ENCODE results near the gene KCNIP1. TPM values are rescaled to one million over a fixed set of nuclear protein-coding genes. Genes with fewer than 3 reads are reported as not detected.

KCNIP1 gene
- total and polyA plus RNA-seq, 2 of the 8 experiments (the other 6 are each of a cell fraction or from before 2014, with no cell fraction given) = 0.52 to 0.83 TPM

DNA sequence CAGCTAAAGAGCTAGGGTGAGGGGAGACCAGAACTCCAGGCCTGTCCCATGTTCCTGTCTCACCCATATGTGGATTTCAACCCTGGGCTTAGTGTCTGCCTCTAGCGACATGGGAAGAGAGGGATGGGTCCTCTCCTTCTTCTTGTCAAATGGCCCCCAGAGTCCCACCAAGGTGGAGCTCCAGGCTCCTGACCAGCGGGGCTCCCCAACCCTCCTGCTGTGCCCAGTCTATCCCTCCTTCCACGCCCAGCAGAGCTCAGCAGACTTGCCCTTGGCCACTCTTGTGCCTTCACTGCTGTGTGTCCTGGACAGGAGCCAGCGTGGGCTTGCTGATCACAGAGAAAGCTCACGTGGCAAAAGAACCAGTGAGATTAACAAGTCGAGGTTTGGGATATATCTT, 156.7 kb downstream of the KCNIP1 start:
- Histone ChIP-seq H4K91ac (replicated peaks; ENCODE audit: insufficient read length, low read length) (no peak overlapping the region), H3K79me2 (ENCODE audit: control insufficient read depth in 1 of 2, insufficient read depth in 2 of 2, low read length in 2 of 2) (no peaks in the 10 kb centered on the region), H3K4me1 (replicated peaks in 1 of 4; ENCODE audit: control insufficient read depth in 3 of 4, insufficient read depth in 4 of 4, low read length in 3 of 4) (no peaks in the 10 kb centered on the region), H2BK120ac (replicated peaks; ENCODE audit: low read depth, low read length) (no peak overlapping the region), H3K56ac (replicated peaks; ENCODE audit: insufficient read length, low read depth, low read length) (no peak overlapping the region), H3K23me2 (ENCODE audit: low read depth, low read length) (no peaks in the 10 kb centered on the region), H3K14ac (ENCODE audit: insufficient read length) (no peak overlapping the region), H3K36me3 (ENCODE audit: control insufficient read depth in 2 of 4, insufficient read depth in 4 of 4, low read length in 3 of 4) (no peaks in the 10 kb centered on the region), H2AFZ (ENCODE audit: low read length) (no peak overlapping the region), H2BK12ac (ENCODE audit: low read depth, low read length) (no peak overlapping the region), H4K5ac (ENCODE audit: insufficient read length, low read depth, low read length) (no peak overlapping the region), H2BK5ac (ENCODE audit: low read depth, low read length) (no peak overlapping the region), H2AK5ac (ENCODE audit: low read depth, low read length) (no peak overlapping the region), H3K27ac (ENCODE audit: low read depth, low read length) (no peak overlapping the region), H3K23ac (ENCODE audit: insufficient read length) (no peak overlapping the region), H3K4me3 (ENCODE audit: extremely low read depth in 1 of 4, insufficient read depth in 2 of 4, low read depth in 3 of 4, low read length in 4 of 4) (no peak overlapping the region), H4K8ac (ENCODE audit: extremely low read depth, insufficient read depth, low read length) (no peak overlapping the region), H3K4me2 (ENCODE audit: insufficient read depth in 1 of 2, low read depth in 2 of 2, low read length in 2 of 2) (no peak overlapping the region), H3K9me3 (ENCODE audit: insufficient read depth in 2 of 2, low read depth in 1 of 2, low read length in 1 of 2) (no peaks in the 10 kb centered on the region), H3K9ac (replicated peaks in 1 of 4; ENCODE audit: extremely low read depth in 1 of 4, low read depth in 3 of 4, low read length in 3 of 4) (no peak overlapping the region), H2BK15ac (ENCODE audit: low read length) (no peak overlapping the region), H3K79me1 (ENCODE audit: low read depth, low read length) (no peaks in the 10 kb centered on the region), H2BK20ac (ENCODE audit: low read length) (no peak overlapping the region), H3K27me3 (replicated peaks in 1 of 4; ENCODE audit: control insufficient read depth in 3 of 4, extremely low read depth in 1 of 4, insufficient read depth in 3 of 4, low read length in 3 of 4) (no peaks in the 10 kb centered on the region; a peak in 1 of 7 replicates), H3K4ac (replicated peaks; ENCODE audit: insufficient read length, low read depth, low read length) (no peak overlapping the region), H3K18ac (ENCODE audit: extremely low read depth, low read length) (no peak overlapping the region), H4K20me1 (replicated peaks in 1 of 2; ENCODE audit: control insufficient read depth in 1 of 2, insufficient read depth in 2 of 2, low read length in 2 of 2) (no peaks in the 10 kb centered on the region)
- FAIRE-seq (no peak), DNase-seq (ENCODE audit: low read depth in 1 of 2, low spot score in 2 of 2) (no peak)
- ChIA-PET POLR2A (ENCODE audit: partially characterized antibody) (no interaction called here), CTCF (ENCODE audit: partially characterized antibody) (interaction anchor here (1.3 to 1.5 kb wide), 2 partner anchors 21 to 226 kb away, joined by 3 to 4 read pairs; no protein-coding TSS in a partner anchor)
- 89% methylated on average over 6 of the region's 6 CpGs; no CpG with 5 or more reads in 1 of the 2 experiments for WGBS, 2 experiments (ENCODE audit: extremely low coverage in 1 of 2, insufficient coverage in 1 of 2, insufficient read length in 1 of 2, insufficient replicate concordance in 2 of 2, low coverage in 1 of 2, low lambda C conversion rate in 2 of 2, missing lambda C conversion rate in 1 of 2)
- TF ChIP-seq JUND (IDR thresholded peaks at IDR 0.05; ENCODE audit: low read length) (no peak), GTF2F1 (IDR thresholded peaks at IDR 0.05; ENCODE audit: borderline replicate concordance, low read depth, low read length) (no peak), EGR1 (IDR thresholded peaks at IDR 0.05; ENCODE audit: borderline replicate concordance, low read depth, low read length) (no peak), YY1 (IDR thresholded peaks at IDR 0.05; ENCODE audit: low read depth, low read length) (no peak), KDM5A (IDR thresholded peaks at IDR 0.05; ENCODE audit: low read length) (no peak), CHD2 (IDR thresholded peaks at IDR 0.05; ENCODE audit: low read length) (no peak), CBX5 (IDR thresholded peaks at IDR 0.05; ENCODE audit: low read depth, low read length) (no peak), POU5F1 (IDR thresholded peaks at IDR 0.05; ENCODE audit: low read depth, low read length) (no peak)
- TF ChIP-seq, protein P1, sequence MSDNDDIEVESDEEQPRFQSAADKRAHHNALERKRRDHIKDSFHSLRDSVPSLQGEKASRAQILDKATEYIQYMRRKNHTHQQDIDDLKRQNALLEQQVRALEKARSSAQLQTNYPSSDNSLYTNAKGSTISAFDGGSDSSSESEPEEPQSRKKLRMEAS (IDR thresholded peaks at IDR 0.05) = no peak

Measured in H1 (cell line).